HepG2 (cell line): Measurements from ENCODE around the gene ZNF853. TPM values are rescaled to one million over a fixed set of nuclear protein-coding genes. Genes with fewer than 3 reads are reported as not detected.

Experiments
- ARID2 ChIP-seq: sonication (generic); formaldehyde crosslinking; IDR thresholded peaks from 2 replicates; pipeline ENCODE4 v1.8.1; 2022; ENCODE audit warnings: mild to moderate bottlenecking, missing genetic modification reagents, borderline replicate concordance
- BORCS8-MEF2B ChIP-seq: sonication (generic); formaldehyde crosslinking; IDR thresholded peaks from 2 replicates; pipeline ENCODE4 v1.8.0; 2022; ENCODE audit warnings: mild to moderate bottlenecking, missing genetic modification reagents
- FOXC1 ChIP-seq: sonication (generic); formaldehyde crosslinking; IDR thresholded peaks from 2 replicates; pipeline ENCODE4 v1.8.0; 2022; ENCODE audit warnings: mild to moderate bottlenecking, missing genetic modification reagents, borderline replicate concordance
- KDM5B ChIP-seq: sonication (generic); formaldehyde crosslinking; IDR thresholded peaks from 2 replicates; pipeline ENCODE4 v1.4.0; 2020; ENCODE audit warnings: missing genetic modification reagents, mild to moderate bottlenecking, borderline replicate concordance
- KLF6 ChIP-seq: IDR thresholded peaks from 2 replicates; pipeline ENCODE4 v1.8.0; 2016; ENCODE audit warnings: missing biosample characterization, missing genetic modification reagents
- MED8 ChIP-seq: sonication (generic); formaldehyde crosslinking; IDR thresholded peaks from 2 replicates; pipeline ENCODE4 v1.8.1; 2023; ENCODE audit warnings: mild to moderate bottlenecking, missing genetic modification reagents; ENCODE audit not compliant: insufficient replicate concordance
- NFKBIZ ChIP-seq: IDR thresholded peaks from 2 replicates; pipeline ENCODE4 v1.6.1; 2018; ENCODE audit warnings: missing genetic modification reagents, missing compliant biosample characterization
- NR2C2 ChIP-seq: sonication (generic); formaldehyde crosslinking; IDR thresholded peaks from 2 replicates; pipeline ENCODE4 v1.4.0; 2020; ENCODE audit warnings: missing genetic modification reagents, mild to moderate bottlenecking, moderate library complexity, borderline replicate concordance
- PHF8 ChIP-seq: sonication (generic); formaldehyde crosslinking; IDR thresholded peaks from 2 replicates; pipeline ENCODE4 v1.5.0; 2020; ENCODE audit warnings: missing genetic modification reagents
- REL ChIP-seq: sonication (generic); formaldehyde crosslinking; conservative IDR thresholded peaks from 2 replicates; pipeline ENCODE4 v1.8.0; 2022; ENCODE audit warnings: mild to moderate bottlenecking, missing genetic modification reagents, moderate library complexity
- SALL1 ChIP-seq: sonication (generic); formaldehyde crosslinking; IDR thresholded peaks from 2 replicates; pipeline ENCODE4 v1.8.0; 2022; ENCODE audit warnings: mild to moderate bottlenecking, missing genetic modification reagents
- TCF7L2 ChIP-seq: IDR thresholded peaks from 2 replicates; pipeline ENCODE4 v1.6.1; 2011; ENCODE audit warnings: mild to moderate bottlenecking, low read depth, low read length, moderate library complexity
- UBTF ChIP-seq: sonication (generic); formaldehyde crosslinking; IDR thresholded peaks from 2 replicates; pipeline ENCODE4 v1.4.0; 2020; ENCODE audit warnings: mild to moderate bottlenecking, missing genetic modification reagents
- ZBTB3 ChIP-seq: sonication (generic); formaldehyde crosslinking; IDR thresholded peaks from 2 replicates; pipeline ENCODE4 v1.4.0; 2020; ENCODE audit warnings: low read depth, mild to moderate bottlenecking, moderate library complexity, missing genetic modification reagents, borderline replicate concordance
- ZFX ChIP-seq: sonication (generic); formaldehyde crosslinking; IDR thresholded peaks from 2 replicates; pipeline ENCODE4 v1.4.0; 2020; ENCODE audit warnings: mild to moderate bottlenecking, low read depth, missing genetic modification reagents, moderate library complexity
- ZNF225 ChIP-seq: sonication (generic); formaldehyde crosslinking; IDR thresholded peaks from 2 replicates; pipeline ENCODE4 v1.4.0; 2020; ENCODE audit warnings: mild to moderate bottlenecking, missing genetic modification reagents
- ZNF431 ChIP-seq: sonication (generic); formaldehyde crosslinking; IDR thresholded peaks from 2 replicates; pipeline ENCODE4 v1.9.0; 2022; ENCODE audit warnings: missing genetic modification reagents, low read depth, mild to moderate bottlenecking, borderline replicate concordance
- ZNF562 ChIP-seq: sonication (generic); formaldehyde crosslinking; IDR thresholded peaks from 2 replicates; pipeline ENCODE4 v1.8.0; 2022; ENCODE audit warnings: missing genetic modification reagents, borderline replicate concordance
- ZNF607 ChIP-seq: sonication (generic); formaldehyde crosslinking; IDR thresholded peaks from 2 replicates; pipeline ENCODE4 v1.5.1; 2020; ENCODE audit warnings: missing genetic modification reagents, mild to moderate bottlenecking, borderline replicate concordance
- ZNF704 ChIP-seq: sonication (generic); formaldehyde crosslinking; IDR thresholded peaks from 2 replicates; pipeline ENCODE4 v1.8.1; 2023; ENCODE audit warnings: mild to moderate bottlenecking, inconsistent platforms, moderate library complexity, missing genetic modification reagents, borderline replicate concordance
- ZNF816 ChIP-seq: sonication (generic); formaldehyde crosslinking; IDR thresholded peaks from 2 replicates; pipeline ENCODE4 v1.8.0; 2022; ENCODE audit warnings: missing genetic modification reagents, mild to moderate bottlenecking, borderline replicate concordance
- polyA plus RNA-seq, 8 experiments: library from polyadenylated mRNA; depleted of rRNA in 3 of 8; stranded (reverse) in 7 of 8; unstranded in 1 of 8; fragments of >200 nt; fragmentation: Illumina TruSeq in 4 of 8; extraction: Trizol in 4 of 8; gene quantifications; 2 replicates each; pipeline versions ENCODE4 v1.2.1 to v1.2.3, GENCODE V29; 2011 to 2016; ENCODE audit warnings: low read depth in 4 of 8, missing spikeins in 1 of 8, mixed read lengths in 1 of 8; ENCODE audit not compliant: insufficient read depth in 1 of 8
- total RNA-seq, 5 experiments: library from RNA; depleted of rRNA; stranded (reverse); fragments of >200 nt; fragmentation: Illumina TruSeq; extraction: Trizol; gene quantifications; 2 replicates each; pipeline ENCODE4 v1.2.3, GENCODE V29; 2016; ENCODE audit warnings: low read depth in 1 of 5
- TF ChIP-seq, protein P1 (sequence below): sonication (generic); formaldehyde crosslinking; IDR thresholded peaks from 2 replicates; pipeline ENCODE4 v1.4.0; 2020; ENCODE audit warnings: missing genetic modification reagents; ENCODE audit errors: not compliant biosample characterization

Gene ZNF853
- total and polyA plus RNA-seq, 2 of the 13 experiments (the other 11 are each of a cell fraction or from before 2014, with no cell fraction given), result 2.1 to 6.2 TPM

GRCh38 chr7:6577369-6578113 is 37.9 kb upstream of the ZNF853 start, which contains the start of gene ZDHHC4 (continued):
- TF ChIP-seq, protein P1, sequence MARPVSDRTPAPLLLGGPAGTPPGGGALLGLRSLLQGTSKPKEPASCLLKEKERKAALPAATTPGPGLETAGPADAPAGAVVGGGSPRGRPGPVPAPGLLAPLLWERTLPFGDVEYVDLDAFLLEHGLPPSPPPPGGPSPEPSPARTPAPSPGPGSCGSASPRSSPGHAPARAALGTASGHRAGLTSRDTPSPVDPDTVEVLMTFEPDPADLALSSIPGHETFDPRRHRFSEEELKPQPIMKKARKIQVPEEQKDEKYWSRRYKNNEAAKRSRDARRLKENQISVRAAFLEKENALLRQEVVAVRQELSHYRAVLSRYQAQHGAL, result no peak
- peak; percentile 87; the same call in 1 of the 2 replicates for TF ChIP-seq ZNF607 (CRISPR knock-in tag)
- TF ChIP-seq KDM5B (CRISPR knock-in tag), result peak; percentile 63; the same call in 1 of the 2 replicates
- TF ChIP-seq UBTF (CRISPR knock-in tag), result peak; percentile 91
- TF ChIP-seq NR2C2 (CRISPR knock-in tag), result peak; percentile 86
- peak; percentile 77; the same call in 1 of the 2 replicates for TF ChIP-seq SALL1 (CRISPR knock-in tag)
- TF ChIP-seq ARID2 (CRISPR knock-in tag), result no peak
- peak; percentile 88 for TF ChIP-seq PHF8 (CRISPR knock-in tag)
- peak; percentile 85 for TF ChIP-seq ZFX (CRISPR knock-in tag)
- TF ChIP-seq ZBTB3 (CRISPR knock-in tag), result no peak
- peak; percentile 79 for TF ChIP-seq REL
- TF ChIP-seq ZNF225 (CRISPR knock-in tag), result 0 out of 2 replicates have a peak, but pooled peaks have one; percentile 26
- no peak for TF ChIP-seq ZNF562
- peak; percentile 36; the same call in 1 of the 2 replicates for TF ChIP-seq ZNF431 (CRISPR knock-in tag)
- peak; percentile 38 for TF ChIP-seq MED8 (CRISPR knock-in tag)
- 0 out of 2 replicates have a peak, but pooled peaks have one; percentile 31 for TF ChIP-seq NFKBIZ (CRISPR knock-in tag)
- peak; percentile 61; the same call in 1 of the 2 replicates for TF ChIP-seq ZNF704
- TF ChIP-seq FOXC1 (CRISPR knock-in tag), result 0 out of 2 replicates have a peak, but pooled peaks have one; percentile 35
- TF ChIP-seq TCF7L2, result no peak
- TF ChIP-seq ZNF816 (CRISPR knock-in tag), result 0 out of 2 replicates have a peak, but pooled peaks have one; percentile 45
- TF ChIP-seq KLF6 (CRISPR knock-in tag), result peak; percentile 77; the same call in 1 of the 2 replicates
- peak; percentile 76; the same call in 1 of the 2 replicates for TF ChIP-seq BORCS8-MEF2B (CRISPR knock-in tag)
